H1 (cell line): ENCODE results near the gene PRADC1. TPM values are rescaled to one million over a fixed set of nuclear protein-coding genes. Genes with fewer than 3 reads are reported as not detected.

Experiments
- CBX5 ChIP-seq: fragments of 300-800, 300-1000 bp; sonication (generic); IDR thresholded peaks from 2 replicates; pipeline ENCODE4 v1.7.1; 2016; ENCODE audit warnings: antibody characterized with exemption, low read length, low read depth
- CBX8 ChIP-seq: fragments of 300-800, 300-1000 bp; sonication (generic); IDR thresholded peaks from 2 replicates; pipeline ENCODE4 v1.7.1; 2016; ENCODE audit warnings: low read depth, low read length, borderline replicate concordance
- MAFK ChIP-seq: IDR thresholded peaks from 2 replicates; pipeline ENCODE4 v1.6.1; 2012; ENCODE audit warnings: low read depth, mild to moderate bottlenecking, improper control_type of control experiment, low read length
- RAD21 ChIP-seq, 2 experiments: IDR thresholded peaks in 1 of 2; conservative IDR thresholded peaks in 1 of 2; 2 replicates each; pipeline ENCODE4 v1.6.1; 2011; ENCODE audit warnings: low read depth in 2 of 2, low read length in 2 of 2, improper control_type of control experiment in 1 of 2, inconsistent platforms in 1 of 2, mild to moderate bottlenecking in 1 of 2, moderate library complexity in 1 of 2
- SIX5 ChIP-seq: IDR thresholded peaks from 2 replicates; pipeline ENCODE4 v1.6.1; 2011; ENCODE audit warnings: mild to moderate bottlenecking, low read depth, low read length
- TAF7 ChIP-seq: optimal IDR thresholded peaks from 2 replicates; pipeline ENCODE3; 2011; ENCODE audit warnings: low read depth, mild to moderate bottlenecking, inconsistent platforms, low read length, moderate library complexity, borderline replicate concordance
- TBP ChIP-seq: IDR thresholded peaks from 2 replicates; pipeline ENCODE4 v1.6.1; 2011; ENCODE audit warnings: low read depth, low read length, improper control_type of control experiment
- polyA plus RNA-seq, 7 experiments: library from polyadenylated mRNA; depleted of rRNA in 3 of 7; stranded (reverse) in 5 of 7; unstranded in 2 of 7; fragments of >200 nt in 5 of 7; fragments of 200-250 nt in 2 of 7; gene quantifications; 1 replicate in 5 of 7; 2 replicates in 1 of 7; 4 replicates in 1 of 7; pipeline versions ENCODE4 v1.2.1 to v1.2.3, GENCODE V29; 2011 to 2013; ENCODE audit warnings: missing spikeins in 2 of 7, mixed read lengths in 2 of 7
- total RNA-seq: library from RNA; stranded (reverse); fragmentation: NEBNext Ultra II Directional; extraction: Animal tissue kit (Norgen Biotek cat#: 25700); gene quantifications from 2 replicates; pipeline ENCODE4 v1.2.1, GENCODE V29; 2021

PRADC1 gene
- total and polyA plus RNA-seq, 2 of the 8 experiments (the other 6 are each of a cell fraction or from before 2014, with no cell fraction given), result 8.9 to 13.1 TPM

DNA sequence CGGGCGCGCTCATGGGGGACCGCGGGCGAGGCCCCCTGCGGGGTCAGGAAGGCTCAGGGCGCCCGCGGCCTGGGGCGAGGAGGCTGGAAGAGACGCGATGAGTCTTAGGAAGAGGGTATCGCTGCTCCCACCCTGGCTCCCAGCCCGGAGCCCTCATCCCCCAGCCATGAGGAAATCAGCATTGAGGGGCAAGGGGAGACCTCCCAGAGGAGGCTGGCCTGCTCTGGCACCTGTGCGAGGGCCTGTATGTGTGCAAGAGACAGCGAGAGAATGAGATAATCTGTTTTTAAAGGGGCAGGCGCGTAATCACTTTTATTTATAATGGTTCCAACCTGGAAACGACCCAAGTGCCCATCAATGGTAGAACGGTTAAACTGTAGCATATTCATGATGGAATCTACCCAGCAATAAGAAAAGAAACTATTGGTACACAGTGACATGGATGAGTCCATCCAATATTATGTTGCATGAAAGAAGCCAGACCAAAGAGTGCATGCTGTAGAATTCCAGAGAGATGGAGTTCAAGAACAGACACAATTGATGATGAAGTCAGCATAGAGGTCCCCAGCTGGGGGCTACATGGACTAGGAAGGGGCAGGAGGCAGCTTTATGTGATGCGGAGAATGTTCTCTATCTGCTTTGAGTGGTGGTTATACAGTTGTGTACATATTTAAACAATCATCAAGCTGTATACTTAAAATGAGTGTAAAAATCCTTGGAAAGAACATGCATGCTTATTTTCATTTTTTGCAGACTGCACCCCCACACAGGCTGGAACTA is 36.8 kb upstream of the PRADC1 start (continued):
- no peak for TF ChIP-seq TAF7
- no peak for TF ChIP-seq MAFK
- TF ChIP-seq TBP, result no peak
- no peak for TF ChIP-seq RAD21 (IDR thresholded peaks at IDR 0.05 in 1 of 2, conservative IDR thresholded peaks at IDR 0.05 in 1 of 2; ENCODE audit: low read depth in 2 of 2, low read length in 2 of 2)
- no peak for TF ChIP-seq CBX5
- no peak for TF ChIP-seq CBX8
- TF ChIP-seq SIX5, result no peak
